MCF 10A (cell line): Measurements from ENCODE around the gene TM7SF2. TPM values are rescaled to one million over a fixed set of nuclear protein-coding genes. Genes with fewer than 3 reads are reported as not detected.

ENCODE experiments used
- BruUV-seq: library from RNA; stranded (reverse); fragments of 400-500 nt; replicated peaks from 2 replicates; lab custom pipeline; 2021; lab: Mats Ljungman, UMichigan
- CTCF ChIA-PET: fragments of 300-600 bp; sonication (Branson Sonifier 250); formaldehyde crosslinking; extraction: SDS; loops from one replicate; lab custom pipeline; 2021; ENCODE audit warnings: antibody characterized with exemption, inconsistent platforms; lab: Yijun Ruan, JAX
- POLR2A ChIA-PET: fragments of 300-600, 350-650 bp; sonication (Branson Sonifier 250); formaldehyde crosslinking; extraction: SDS; loops from one replicate; lab custom pipeline; 2020; ENCODE audit warnings: antibody characterized with exemption, inconsistent platforms; lab: Yijun Ruan, JAX
- DNase-seq: peaks from one replicate; pipeline ENCODE4 v3.0.0-alpha.2; 2018; ENCODE audit not compliant: unreplicated experiment
- H3K27ac Mint-ChIP-seq: one replicate; pipeline ENCODE4 v1.8.0; 2022; ENCODE audit warnings: mild to moderate bottlenecking, low read depth, mixed read lengths; ENCODE audit not compliant: unreplicated experiment
- H3K27me3 Mint-ChIP-seq: one replicate; pipeline ENCODE4 v1.8.0; 2022; ENCODE audit warnings: mixed read lengths; ENCODE audit not compliant: insufficient read depth, unreplicated experiment
- H3K36me3 Mint-ChIP-seq: one replicate; pipeline ENCODE4 v1.8.0; 2022; ENCODE audit warnings: mild to moderate bottlenecking, moderate library complexity, mixed read lengths; ENCODE audit not compliant: insufficient read depth, unreplicated experiment
- H3K4me1 Mint-ChIP-seq: one replicate; pipeline ENCODE4 v1.8.0; 2022; ENCODE audit warnings: mixed read lengths; ENCODE audit not compliant: insufficient read depth, unreplicated experiment
- H3K4me3 Mint-ChIP-seq: one replicate; pipeline ENCODE4 v1.8.0; 2022; ENCODE audit warnings: mild to moderate bottlenecking, moderate library complexity, mixed read lengths; ENCODE audit not compliant: unreplicated experiment
- H3K9me3 Mint-ChIP-seq: one replicate; pipeline ENCODE4 v1.8.0; 2022; ENCODE audit warnings: mixed read lengths; ENCODE audit not compliant: unreplicated experiment
- intact Hi-C: fragments of 100-400 bp; cut with micrococcal nuclease; formaldehyde crosslinking; loops from 2 replicates; pipeline ENCODE4 v1.14.1; 2022
- total RNA-seq: library from RNA; stranded (reverse); gene quantifications from 2 replicates; pipeline ENCODE4 v1.2.3, GENCODE V29; 2022
- TF ChIP-seq, protein P1 (sequence below): fragments of 200-600 bp; IDR thresholded peaks from one replicate; pipeline ENCODE4 v1.8.0; 2022; ENCODE audit warnings: antibody characterized with exemption, mild to moderate bottlenecking; ENCODE audit not compliant: unreplicated experiment

TM7SF2 gene
- total RNA-seq, 1 experiment from 2014 or later = 14.0 TPM

DNA sequence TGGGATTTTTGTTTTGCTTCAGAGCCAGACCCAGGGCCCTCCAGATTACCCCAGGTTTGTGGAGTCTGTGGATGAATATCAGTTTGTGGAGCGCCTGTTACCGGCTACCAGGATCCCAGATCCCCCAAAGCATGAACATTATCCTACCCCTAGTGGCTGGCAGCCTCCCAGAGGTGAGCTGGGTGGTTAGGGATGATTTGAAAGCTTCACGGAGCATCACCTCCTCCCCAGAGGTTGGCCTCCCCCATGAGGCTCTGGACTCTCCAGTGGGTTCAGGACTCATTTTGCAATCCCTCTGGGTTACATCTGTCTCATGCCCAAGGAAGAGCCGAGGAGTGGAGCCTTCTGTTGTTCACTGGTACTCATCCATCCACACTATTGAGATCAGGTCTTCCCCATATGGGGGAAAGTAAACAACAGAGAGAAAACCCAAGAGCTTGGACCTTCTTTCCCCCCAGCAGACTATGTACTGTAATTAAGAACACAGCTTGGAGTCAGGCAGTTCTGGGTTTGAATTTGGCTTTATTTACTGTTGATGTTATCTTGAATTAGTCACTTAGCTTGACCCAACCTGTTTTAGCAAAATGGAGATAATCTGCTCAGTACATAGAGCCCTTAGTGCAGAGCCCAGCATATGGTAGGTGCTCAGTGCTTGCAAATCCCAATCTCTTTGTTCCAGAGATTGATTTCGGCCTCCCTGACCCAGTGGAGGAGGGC, 13.0 kb downstream of the TM7SF2 start:
- ChIA-PET CTCF (interaction anchor here (1.0 to 1.1 kb wide), 2 partner anchors 58 to 129 kb away, joined by 3 to 4 read pairs; no protein-coding TSS in a partner anchor), POLR2A (interaction anchor here (0.6 to 8.8 kb wide), 5 partner anchors 9 to 1220 kb away, joined by 3 to 138 read pairs (median 4); partner anchors contain the start of genes CAPN1, POLA2 and SYVN1)
- Mint-ChIP-seq H3K27me3 (no peaks in the 10 kb centered on the region), H3K4me1 (peaks cover 6% of the 10 kb centered on the region), H3K9me3 (no peaks in the 10 kb centered on the region), H3K27ac (peak overlapping the region; percentile 67), H3K4me3 (no peak overlapping the region), H3K36me3 (peaks cover 65% of the 10 kb centered on the region)
- TF ChIP-seq, protein P1, sequence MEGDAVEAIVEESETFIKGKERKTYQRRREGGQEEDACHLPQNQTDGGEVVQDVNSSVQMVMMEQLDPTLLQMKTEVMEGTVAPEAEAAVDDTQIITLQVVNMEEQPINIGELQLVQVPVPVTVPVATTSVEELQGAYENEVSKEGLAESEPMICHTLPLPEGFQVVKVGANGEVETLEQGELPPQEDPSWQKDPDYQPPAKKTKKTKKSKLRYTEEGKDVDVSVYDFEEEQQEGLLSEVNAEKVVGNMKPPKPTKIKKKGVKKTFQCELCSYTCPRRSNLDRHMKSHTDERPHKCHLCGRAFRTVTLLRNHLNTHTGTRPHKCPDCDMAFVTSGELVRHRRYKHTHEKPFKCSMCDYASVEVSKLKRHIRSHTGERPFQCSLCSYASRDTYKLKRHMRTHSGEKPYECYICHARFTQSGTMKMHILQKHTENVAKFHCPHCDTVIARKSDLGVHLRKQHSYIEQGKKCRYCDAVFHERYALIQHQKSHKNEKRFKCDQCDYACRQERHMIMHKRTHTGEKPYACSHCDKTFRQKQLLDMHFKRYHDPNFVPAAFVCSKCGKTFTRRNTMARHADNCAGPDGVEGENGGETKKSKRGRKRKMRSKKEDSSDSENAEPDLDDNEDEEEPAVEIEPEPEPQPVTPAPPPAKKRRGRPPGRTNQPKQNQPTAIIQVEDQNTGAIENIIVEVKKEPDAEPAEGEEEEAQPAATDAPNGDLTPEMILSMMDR = no peak
- DNase-seq = no peak
- no TSS peak for BruUV-seq
- intact Hi-C loops = no loop called here

DNA sequence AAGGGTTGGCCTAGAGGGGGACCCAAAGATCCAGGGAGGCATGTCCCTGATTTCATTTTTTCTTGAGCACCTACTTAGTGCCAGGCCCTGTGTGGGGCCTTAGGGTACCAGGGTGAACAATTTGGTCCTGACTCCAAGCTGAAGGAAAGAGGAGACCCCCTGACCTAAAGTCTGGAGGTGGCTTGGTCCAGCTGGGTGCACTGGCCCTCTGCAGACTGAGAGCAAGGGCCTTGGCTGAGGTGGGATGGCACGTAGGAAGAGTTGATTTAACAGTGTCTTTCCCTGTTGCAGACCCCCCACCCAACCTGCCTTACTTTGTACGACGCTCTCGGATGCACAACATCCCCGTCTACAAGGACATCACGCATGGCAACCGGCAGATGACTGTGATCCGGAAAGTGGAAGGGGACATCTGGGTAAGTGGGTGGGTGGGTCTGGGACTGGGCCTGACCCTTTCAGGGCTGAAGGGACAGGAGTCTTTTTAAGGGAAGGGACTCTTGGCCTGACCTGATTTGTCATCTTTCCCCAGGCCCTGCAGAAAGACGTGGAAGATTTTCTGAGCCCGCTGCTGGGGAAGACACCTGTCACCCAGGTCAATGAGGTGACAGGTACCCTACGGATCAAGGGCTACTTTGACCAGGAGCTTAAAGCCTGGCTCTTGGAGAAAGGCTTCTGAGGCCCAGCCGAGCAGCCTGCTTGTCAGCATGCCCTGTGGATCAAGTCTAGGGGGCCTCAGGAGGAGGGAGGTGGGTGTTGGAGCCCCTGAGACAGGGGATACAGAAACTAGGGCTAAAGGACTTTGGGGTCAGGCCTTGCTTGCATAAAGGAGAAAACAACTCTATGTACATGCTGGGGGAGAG, 13.8 kb downstream of the TM7SF2 start:
- DNase-seq = no peak
- intact Hi-C loops = no loop called here
- Mint-ChIP-seq H3K36me3 (peaks cover 65% of the 10 kb centered on the region), H3K27ac (no peak overlapping the region), H3K4me1 (peaks cover 6% of the 10 kb centered on the region), H3K9me3 (no peaks in the 10 kb centered on the region), H3K27me3 (no peaks in the 10 kb centered on the region), H3K4me3 (no peak overlapping the region)
- no TSS peak for BruUV-seq
- CTCF ChIA-PET = interaction anchor here (0.8 kb wide), 1 partner anchor 291 kb away, joined by 4 read pairs; no protein-coding TSS in a partner anchor
- TF ChIP-seq, protein P1 = no peak
- POLR2A ChIA-PET = interaction anchor here (0.7 to 6.5 kb wide), 2 partner anchors 8 to 15 kb away, joined by 3 to 138 read pairs; partner anchors contain the start of gene SYVN1

DNA sequence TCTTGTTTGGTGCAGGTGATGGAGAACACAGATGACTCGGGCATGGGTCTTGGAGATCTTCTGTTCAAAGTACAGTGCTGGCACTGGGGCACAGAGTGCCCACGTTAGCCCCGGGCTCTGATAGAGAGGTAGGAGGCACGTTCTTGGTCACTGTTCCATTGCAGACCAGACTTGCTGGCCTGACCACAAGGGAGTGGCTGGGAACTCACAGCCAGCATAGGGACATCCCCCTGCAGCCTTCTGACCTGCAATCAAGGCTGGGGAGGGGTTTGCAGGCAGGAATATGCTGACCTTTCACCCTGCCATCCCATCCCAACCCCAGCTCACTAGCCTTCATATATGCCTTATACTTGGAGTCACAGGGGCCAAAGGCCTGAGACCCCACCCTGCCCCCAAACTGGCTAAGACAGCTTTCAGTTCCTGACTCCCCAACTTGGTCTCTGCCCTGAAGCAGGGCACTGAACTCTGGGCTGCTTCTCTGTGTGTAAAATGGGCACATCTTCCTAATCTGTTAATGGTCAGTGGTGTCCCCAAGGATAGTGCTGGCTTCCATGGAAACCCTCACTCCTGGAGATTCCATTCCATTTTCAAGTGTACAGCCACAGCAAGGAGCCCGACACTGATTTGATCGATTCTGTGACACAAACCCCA, 15.1 kb downstream of the TM7SF2 start:
- DNase-seq = no peak
- CTCF ChIA-PET = interaction anchor here (1.3 kb wide), 1 partner anchor 208 kb away, joined by 4 read pairs; no protein-coding TSS in a partner anchor
- POLR2A ChIA-PET = interaction anchor here (1.6 to 2.5 kb wide), 2 partner anchors 10 to 55 kb away, joined by 3 to 9 read pairs; partner anchors contain the start of genes CAPN1 and ZNHIT2
- H3K4me3 Mint-ChIP-seq = no peak overlapping the region
- TF ChIP-seq, protein P1 = no peak
- H3K27ac Mint-ChIP-seq = no peak overlapping the region
- H3K4me1 Mint-ChIP-seq = peaks cover 6% of the 10 kb centered on the region
- no TSS peak for BruUV-seq
- no peaks in the 10 kb centered on the region for H3K9me3 Mint-ChIP-seq
- H3K27me3 Mint-ChIP-seq = no peaks in the 10 kb centered on the region
- peaks cover 65% of the 10 kb centered on the region for H3K36me3 Mint-ChIP-seq
- intact Hi-C loops = no loop called here
